Upper lobe of right lung (tissue), 1 donor: ENCODE data around the gene RTCA. TPM values are rescaled to one million over a fixed set of nuclear protein-coding genes. Genes with fewer than 3 reads are reported as not detected.
"Not testable (repeated sequence)": the region's sequence is repeated elsewhere in the genome, so short reads cannot be mapped to it uniquely, and the experiment has no call there.

ENCODE experiments used
- ATAC-seq: fragments of 200-7000 bp; cut with Tn5 transposase; one replicate; pipeline ENCODE4 v1.9.1; 2020; ENCODE audit warnings: mild to moderate bottlenecking, moderate library complexity
- DNase-seq: peaks from one replicate; pipeline ENCODE4 v3.0.0-alpha.2; 2020
- H3K27ac ChIP-seq: fragments of 200-600 bp; one replicate; pipeline ENCODE4 v1.8.0; 2022
- H3K27me3 ChIP-seq: fragments of 200-600 bp; one replicate; pipeline ENCODE4 v1.8.0; 2022; ENCODE audit warnings: mild to moderate bottlenecking
- H3K36me3 ChIP-seq: fragments of 200-600 bp; one replicate; pipeline ENCODE4 v1.8.0; 2022
- H3K4me1 ChIP-seq: fragments of 200-600 bp; one replicate; pipeline ENCODE4 v1.8.0; 2022
- H3K4me3 ChIP-seq: fragments of 200-600 bp; one replicate; pipeline ENCODE4 v1.8.0; 2022; ENCODE audit warnings: mild to moderate bottlenecking
- H3K9me3 ChIP-seq: fragments of 200-600 bp; one replicate; pipeline ENCODE4 v1.8.0; 2022
- intact Hi-C: fragments of 100-400 bp; cut with DNase I; formaldehyde crosslinking; loops from one replicate; pipeline ENCODE4 v1.11.0; 2022
- total RNA-seq: library from RNA; stranded (reverse); fragmentation: NEBNext Ultra II Directional; extraction: Animal tissue kit (Norgen Biotek cat#: 25700); gene quantifications from one replicate; pipeline ENCODE4 v1.2.1, GENCODE V29; 2021
- TF ChIP-seq, protein P1 (sequence below): fragments of 200-600 bp; IDR thresholded peaks from one replicate; pipeline ENCODE4 v1.8.0; 2022; ENCODE audit warnings: antibody characterized with exemption
- donor health status: DM: no; HTN: yes; CAD: no; lungs with severe emphysema.

The RTCA gene
- total RNA-seq, 1 donor from 2014 or later: 27.7 TPM

DNA sequence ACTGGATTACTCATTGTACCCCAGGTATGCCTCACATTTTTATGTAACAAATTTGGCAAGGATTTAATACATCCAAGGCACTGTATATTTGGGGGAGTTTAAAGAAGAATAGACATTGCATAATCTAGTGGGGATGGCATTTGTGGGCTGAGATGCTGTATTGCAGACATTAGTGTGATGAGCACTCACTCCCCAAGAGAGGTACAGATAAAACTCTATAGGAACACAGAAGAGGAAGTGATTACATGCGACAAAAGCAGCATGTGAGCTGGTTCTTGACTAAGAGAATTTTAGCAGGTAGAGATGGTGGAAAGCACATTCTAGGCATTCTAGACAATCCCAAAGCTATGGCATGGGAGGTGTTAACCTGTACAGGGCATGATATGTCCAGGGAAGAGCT lies 62.1 kb downstream of the RTCA start:
- ATAC-seq (no peak), DNase-seq (no peak)
- intact Hi-C loops: no loop called here
- TF ChIP-seq, protein P1, sequence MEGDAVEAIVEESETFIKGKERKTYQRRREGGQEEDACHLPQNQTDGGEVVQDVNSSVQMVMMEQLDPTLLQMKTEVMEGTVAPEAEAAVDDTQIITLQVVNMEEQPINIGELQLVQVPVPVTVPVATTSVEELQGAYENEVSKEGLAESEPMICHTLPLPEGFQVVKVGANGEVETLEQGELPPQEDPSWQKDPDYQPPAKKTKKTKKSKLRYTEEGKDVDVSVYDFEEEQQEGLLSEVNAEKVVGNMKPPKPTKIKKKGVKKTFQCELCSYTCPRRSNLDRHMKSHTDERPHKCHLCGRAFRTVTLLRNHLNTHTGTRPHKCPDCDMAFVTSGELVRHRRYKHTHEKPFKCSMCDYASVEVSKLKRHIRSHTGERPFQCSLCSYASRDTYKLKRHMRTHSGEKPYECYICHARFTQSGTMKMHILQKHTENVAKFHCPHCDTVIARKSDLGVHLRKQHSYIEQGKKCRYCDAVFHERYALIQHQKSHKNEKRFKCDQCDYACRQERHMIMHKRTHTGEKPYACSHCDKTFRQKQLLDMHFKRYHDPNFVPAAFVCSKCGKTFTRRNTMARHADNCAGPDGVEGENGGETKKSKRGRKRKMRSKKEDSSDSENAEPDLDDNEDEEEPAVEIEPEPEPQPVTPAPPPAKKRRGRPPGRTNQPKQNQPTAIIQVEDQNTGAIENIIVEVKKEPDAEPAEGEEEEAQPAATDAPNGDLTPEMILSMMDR: no peak
- H3K9me3 ChIP-seq: no peaks in the 10 kb centered on the region
- H3K27me3 ChIP-seq: no peaks in the 10 kb centered on the region
- H3K4me1 ChIP-seq: no peaks in the 10 kb centered on the region
- H3K27ac ChIP-seq: no peak overlapping the region
- H3K4me3 ChIP-seq: no peak overlapping the region
- no peaks in the 10 kb centered on the region for H3K36me3 ChIP-seq

DNA sequence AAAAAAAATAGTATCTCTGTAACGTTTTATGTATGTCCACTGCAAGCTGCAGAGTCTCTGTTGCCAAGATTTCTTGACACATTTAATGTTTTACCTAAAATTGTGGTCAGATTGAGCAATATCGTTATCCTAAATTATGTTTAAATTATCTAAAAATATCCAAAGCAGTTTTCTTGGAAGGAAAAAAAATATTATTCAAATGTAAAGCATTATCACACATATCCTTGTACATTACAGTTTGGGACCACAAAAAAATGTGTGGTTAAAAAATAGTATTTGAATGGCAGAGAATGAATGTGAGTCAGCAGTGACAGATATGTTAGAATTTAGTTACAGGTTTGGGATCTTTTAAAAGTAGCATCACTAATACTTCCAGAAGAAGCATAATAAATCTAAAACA lies 65.1 kb downstream of the RTCA start:
- H3K9me3 ChIP-seq, H3K4me3 ChIP-seq, H3K36me3 ChIP-seq, H3K27ac ChIP-seq, intact Hi-C loops, H3K4me1 ChIP-seq, ATAC-seq, H3K27me3 ChIP-seq, DNase-seq: not testable (repeated sequence)

DNA sequence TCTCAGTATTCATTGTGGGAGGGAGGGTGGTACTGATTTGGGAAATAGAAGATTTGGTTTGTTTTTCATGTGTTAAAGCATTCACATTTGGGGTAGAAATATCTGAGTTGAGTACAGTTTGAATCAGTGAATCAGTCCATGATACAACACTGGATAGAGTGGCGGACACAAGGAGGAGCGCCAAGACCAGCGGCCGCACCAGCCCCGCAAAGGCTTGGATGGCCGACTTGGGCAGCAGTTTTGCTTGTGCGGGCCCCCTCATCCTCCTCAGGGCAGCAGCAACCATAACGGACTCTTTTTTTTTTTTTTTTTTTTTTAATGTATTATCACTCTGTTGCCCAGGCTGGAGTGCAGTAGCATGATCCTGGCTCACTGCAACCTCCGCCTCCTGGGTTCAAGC lies 66.3 kb downstream of the RTCA start:
- Histone ChIP-seq H3K27me3 (no peaks in the 10 kb centered on the region), H3K36me3 (no peaks in the 10 kb centered on the region), H3K9me3 (no peaks in the 10 kb centered on the region), H3K27ac (no peak overlapping the region), H3K4me1 (no peaks in the 10 kb centered on the region), H3K4me3 (no peak overlapping the region)
- intact Hi-C loops: no loop called here
- ATAC-seq: no peak
- no peak for DNase-seq
- TF ChIP-seq, protein P1: no peak

DNA sequence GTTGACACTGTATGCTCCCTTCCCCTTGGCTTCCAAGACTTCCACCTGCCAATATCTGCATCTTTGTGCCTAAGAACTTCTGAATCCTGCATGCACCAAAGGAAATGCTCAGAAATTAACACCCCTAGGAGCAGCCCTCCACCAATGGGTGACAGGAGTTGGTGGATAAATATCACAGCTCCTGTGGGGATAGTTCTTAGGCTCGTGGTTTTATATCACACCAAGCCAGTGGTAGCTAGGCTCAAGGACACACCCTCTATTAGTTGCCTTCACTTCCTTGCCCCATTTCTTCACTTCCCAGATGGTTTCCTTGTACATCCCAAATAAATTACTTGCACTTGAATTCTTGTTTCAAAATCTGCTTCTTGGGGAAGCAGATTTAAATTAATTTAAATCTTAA lies 69.4 kb downstream of the RTCA start:
- H3K9me3 ChIP-seq: no peaks in the 10 kb centered on the region
- no peak for DNase-seq
- no peaks in the 10 kb centered on the region for H3K4me1 ChIP-seq
- no peaks in the 10 kb centered on the region for H3K36me3 ChIP-seq
- no peak overlapping the region for H3K4me3 ChIP-seq
- intact Hi-C loops: no loop called here
- H3K27me3 ChIP-seq: no peaks in the 10 kb centered on the region
- no peak overlapping the region for H3K27ac ChIP-seq
- TF ChIP-seq, protein P1: no peak
- ATAC-seq: no peak

DNA sequence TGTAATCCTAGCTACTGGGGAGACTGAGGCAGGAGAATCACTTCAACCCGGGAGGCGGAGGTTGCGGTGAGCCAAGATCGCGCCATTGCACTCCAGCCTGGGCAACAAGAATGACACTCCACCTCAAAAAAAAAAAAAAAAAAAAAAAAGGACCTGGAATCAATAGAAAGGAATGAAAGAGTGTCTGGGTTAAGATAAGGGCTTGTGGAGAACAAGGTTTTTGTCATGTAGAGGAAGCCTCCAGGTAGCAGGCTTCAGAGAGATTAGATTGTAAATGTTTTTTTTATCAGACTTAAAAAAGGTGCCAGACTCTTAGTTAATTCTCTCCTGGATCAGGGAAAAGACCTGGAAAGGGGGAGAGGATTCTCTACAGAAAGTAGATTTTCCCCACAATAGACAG lies 71.9 kb downstream of the RTCA start:
- DNase-seq, ATAC-seq, H3K36me3 ChIP-seq, H3K27me3 ChIP-seq, H3K4me3 ChIP-seq, H3K4me1 ChIP-seq, H3K9me3 ChIP-seq, H3K27ac ChIP-seq, intact Hi-C loops: not testable (repeated sequence)

DNA sequence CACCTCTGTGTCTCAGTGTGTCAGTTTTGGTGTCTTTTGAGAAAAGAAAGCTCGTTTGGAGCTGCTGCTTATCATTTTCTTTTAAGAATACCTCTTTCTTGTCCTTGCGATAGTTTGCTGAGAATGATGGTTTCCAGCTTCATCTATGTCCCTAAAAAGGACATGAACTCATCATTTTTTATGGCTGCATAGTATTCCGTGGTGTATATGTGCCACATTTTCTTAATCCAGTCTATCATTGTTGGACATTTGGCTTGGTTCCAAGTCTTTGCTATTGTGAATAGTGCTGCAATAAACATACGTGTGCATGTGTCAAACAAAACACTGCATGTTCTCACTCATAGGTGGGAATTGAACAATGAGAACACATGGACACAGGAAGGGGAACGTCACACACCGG lies 73.7 kb downstream of the RTCA start:
- intact Hi-C loops, H3K36me3 ChIP-seq, DNase-seq, ATAC-seq, H3K4me3 ChIP-seq, H3K27ac ChIP-seq, H3K27me3 ChIP-seq, H3K9me3 ChIP-seq, H3K4me1 ChIP-seq: not testable (repeated sequence)

DNA sequence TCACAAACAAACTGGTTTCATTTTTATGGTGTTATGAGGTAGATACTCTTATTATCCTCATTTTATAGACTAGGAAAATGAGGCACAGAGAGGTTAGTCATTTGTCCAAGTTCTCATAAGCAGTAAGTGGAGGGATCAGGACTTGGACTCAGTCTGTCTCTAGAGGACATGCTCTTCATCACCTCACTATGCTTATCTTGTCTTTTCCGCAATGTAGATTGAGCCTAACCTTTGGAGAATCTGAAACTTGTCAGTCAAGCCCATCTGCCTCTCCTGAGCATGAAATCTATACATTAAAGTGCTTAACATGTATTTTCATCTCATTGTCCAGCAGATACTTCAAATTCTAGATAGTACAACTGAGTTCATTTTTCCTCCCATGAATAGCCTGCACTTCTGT lies 74.5 kb downstream of the RTCA start:
- TF ChIP-seq, protein P1: no peak
- no peaks in the 10 kb centered on the region for H3K4me1 ChIP-seq
- H3K36me3 ChIP-seq: no peaks in the 10 kb centered on the region
- no peak overlapping the region for H3K27ac ChIP-seq
- ATAC-seq (no peak), DNase-seq (no peak)
- no peaks in the 10 kb centered on the region for H3K9me3 ChIP-seq
- intact Hi-C loops: no loop called here
- H3K4me3 ChIP-seq: no peak overlapping the region
- H3K27me3 ChIP-seq: no peaks in the 10 kb centered on the region
